G401 (cell line): ENCODE data around the gene MAN2B1. TPM values are rescaled to one million over a fixed set of nuclear protein-coding genes. Genes with fewer than 3 reads are reported as not detected.
"Not testable (repeated sequence)": the region's sequence is repeated elsewhere in the genome, so short reads cannot be mapped to it uniquely, and the experiment has no call there.

Source experiments
- DNase-seq: peaks from one replicate; pipeline ENCODE4 v3.0.0-alpha.2; 2015; ENCODE audit warnings: low spot score
- in situ Hi-C: cut with HindIII; loops from 2 replicates; pipeline ENCODE4 v1.10.0; 2016; ENCODE audit warnings: low sequenced_read_pairs, mixed read lengths
- total RNA-seq: library from RNA; depleted of rRNA; stranded (reverse); fragments of >200 nt; shearing (Covaris generic); gene quantifications from 2 replicates; pipeline ENCODE4 v1.2.3, GENCODE V29; 2014

The MAN2B1 gene
- total RNA-seq, 1 experiment from 2014 or later: 58.1 TPM

DNA sequence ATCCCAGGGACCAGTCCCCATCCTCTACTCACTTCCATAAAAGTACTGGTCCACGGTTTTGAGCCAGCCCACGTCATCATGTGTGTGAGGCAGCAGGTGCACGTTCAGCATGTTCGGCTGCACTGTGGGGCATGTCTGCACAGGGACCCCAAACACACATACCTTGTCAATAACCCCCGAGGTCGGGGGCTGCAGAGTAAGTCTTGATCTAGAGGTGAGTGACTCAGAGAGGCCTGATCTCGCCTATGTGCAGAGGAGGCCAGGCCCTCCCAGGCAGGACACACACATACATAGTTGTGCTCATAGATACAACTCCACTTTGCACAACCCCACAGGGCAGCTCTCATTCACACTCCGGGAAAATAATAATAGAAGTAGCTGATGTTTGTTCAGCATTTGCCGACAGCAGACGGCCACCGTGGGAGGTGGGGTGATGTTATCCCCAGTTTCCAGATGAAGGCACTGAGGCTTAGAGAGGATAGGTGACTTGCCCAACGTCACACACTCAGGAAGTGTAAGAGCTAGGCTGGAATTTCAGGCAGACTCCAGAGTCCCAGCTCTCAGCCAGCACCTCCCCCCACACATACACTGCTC, 774 bp downstream of the MAN2B1 start:
- DNase-seq: no peak
- in situ Hi-C loops: no loop called here

DNA sequence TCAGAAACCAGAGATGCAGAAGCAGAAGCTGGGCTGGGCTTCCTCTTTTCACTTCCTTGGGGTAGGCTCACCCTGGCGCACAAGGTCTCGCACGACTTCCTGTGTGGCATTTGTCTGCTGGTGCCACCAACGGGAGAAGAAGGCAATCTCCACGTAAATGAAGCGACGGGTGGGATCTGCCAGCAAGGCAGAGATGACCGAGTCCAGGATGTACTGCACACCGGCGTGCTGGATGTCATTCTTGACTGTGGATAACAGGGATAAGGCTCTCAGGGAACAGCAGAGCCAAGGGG, 1.3 kb downstream of the MAN2B1 start:
- DNase-seq: no peak
- in situ Hi-C loops: no loop called here

DNA sequence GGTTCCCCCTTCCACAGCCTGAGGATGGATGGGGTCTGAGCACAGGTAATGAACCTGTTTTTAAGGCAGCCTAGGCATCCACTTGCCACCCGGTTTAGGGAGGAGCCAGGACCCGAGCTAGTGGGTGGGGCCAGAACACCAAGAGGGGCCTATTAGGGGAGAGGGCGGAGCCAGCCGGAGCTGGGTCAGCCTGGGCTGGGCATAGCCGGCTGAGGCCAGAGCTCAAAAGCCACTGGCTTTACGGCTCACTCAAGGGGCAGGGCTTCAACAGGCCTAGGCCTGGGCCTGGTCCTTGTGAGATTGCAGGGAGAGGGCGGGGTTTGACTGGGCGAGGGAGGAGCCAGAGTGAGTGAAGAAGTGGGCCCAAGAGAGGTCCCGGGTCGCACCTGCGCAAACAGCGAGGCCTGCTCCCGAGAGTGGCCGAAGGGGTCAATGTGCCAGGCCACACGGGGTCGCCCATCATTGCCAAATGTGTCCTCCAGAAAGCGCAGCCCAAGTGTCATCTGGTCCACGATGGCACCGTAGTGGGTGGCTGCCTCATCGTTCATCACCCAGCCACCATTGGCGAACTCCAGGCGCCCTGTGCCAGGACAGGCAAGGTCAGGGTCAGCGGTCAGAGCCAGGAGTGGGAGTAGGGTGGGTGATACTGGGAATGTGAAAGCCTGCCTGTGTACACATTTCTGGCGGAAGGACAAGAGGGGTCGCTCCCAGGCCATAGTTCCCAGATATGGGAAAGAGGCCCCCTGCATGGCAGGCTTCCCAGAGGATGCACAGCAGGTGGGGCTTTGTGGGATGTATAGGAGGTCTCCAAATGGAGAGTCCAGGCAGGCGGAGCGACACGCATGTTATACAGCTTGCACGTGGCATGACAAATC, 1.9 kb downstream of the MAN2B1 start:
- in situ Hi-C loops: no loop called here
- DNase-seq: no peak

DNA sequence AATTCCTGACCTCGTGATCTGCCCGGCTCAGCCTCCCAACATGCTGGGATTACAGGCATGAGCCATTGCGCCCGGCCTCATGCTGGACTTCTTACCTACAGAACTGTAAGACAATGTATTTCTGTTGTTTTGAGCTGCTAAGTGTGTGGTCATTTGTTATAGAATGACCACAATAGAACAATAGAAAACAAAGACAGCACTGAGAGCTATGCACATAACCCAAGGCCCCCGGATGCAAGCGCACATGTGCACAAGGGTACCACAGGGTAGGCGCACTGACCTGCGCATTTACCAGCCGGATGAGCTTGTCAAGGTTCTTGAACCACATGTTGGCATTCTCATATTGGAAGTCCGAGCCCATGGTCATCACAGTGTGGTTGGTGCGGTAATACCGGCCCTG, 5.6 kb downstream of the MAN2B1 start:
- in situ Hi-C loops: no loop called here
- no peak for DNase-seq

DNA sequence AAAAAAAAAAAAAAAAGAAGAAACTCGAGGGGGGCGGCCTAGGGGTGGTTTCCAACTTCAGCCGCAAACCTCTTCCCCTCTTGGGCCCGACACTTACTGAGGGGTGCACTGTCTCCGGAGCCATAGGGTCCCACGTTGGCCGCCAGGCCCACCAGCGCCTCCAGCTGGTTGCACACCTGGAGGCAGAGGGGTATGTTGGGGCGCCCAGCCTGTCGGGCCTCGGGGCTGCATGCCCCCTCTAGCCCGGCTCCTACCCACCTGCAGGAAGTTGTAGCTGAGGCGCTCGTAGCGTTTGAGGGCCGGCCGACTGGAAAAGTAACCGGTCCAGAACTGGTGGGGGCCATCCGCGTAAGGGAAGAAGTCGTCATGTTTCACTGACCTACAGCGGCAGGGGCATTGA, 8.6 kb downstream of the MAN2B1 start:
- in situ Hi-C loops: no loop called here
- DNase-seq: no peak

DNA sequence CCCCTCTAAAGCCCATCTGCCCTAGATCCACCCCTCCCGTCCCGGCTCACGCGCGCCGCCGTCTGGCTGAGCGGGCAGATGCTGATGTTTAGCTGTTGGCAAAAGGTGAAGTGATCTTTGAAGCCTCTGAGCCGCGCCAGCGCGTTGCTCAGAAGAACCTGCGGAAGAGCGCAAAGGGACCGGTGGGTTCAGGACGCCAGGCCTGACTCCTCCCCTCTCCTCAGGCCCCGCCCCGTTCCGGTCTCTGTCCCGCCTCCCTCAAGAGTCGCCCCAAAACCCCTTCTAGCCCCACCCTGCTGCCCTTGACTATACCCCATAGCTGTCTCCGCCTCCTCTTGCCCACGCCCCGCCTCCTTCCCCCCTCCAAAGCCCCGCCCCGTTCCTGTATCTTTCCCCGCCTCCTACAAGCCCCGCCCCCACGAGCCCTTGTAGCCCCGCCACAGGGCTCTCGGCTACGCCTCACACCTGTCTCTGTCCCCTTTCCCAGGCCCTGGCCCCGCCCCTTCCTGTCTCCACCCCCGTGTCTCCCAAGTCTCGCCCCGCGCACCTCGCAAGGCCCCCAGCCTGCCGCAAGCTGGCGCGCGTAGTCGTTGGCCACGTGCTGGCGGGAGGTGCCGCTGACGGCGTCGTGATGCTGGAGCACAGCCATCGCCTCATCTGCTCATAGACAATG, 9.5 kb downstream of the MAN2B1 start:
- in situ Hi-C loops: no loop called here

DNA sequence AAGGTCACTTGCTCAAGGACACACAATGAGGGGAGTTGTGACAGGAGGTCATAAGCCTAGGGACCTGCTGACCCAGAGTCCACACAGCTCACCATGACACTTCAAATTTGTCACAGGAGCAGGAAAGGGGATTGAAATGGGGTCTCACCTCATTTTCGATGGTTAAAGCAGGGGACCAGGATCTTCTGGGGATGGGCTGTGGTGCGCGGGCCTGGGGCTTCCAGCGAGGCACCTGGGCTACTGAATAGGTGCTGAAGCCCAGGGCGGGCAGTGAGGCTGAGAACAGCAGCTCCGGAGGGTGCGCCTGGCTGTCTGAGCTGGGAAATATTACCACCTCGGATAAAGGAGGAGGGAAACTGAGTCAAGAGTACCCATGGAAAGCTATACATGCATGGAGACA, 11.0 kb downstream of the MAN2B1 start:
- in situ Hi-C loops: no loop called here

More for the DNA sequence above, 9.5 kb downstream of the MAN2B1 start:
- no peak for DNase-seq

DNA sequence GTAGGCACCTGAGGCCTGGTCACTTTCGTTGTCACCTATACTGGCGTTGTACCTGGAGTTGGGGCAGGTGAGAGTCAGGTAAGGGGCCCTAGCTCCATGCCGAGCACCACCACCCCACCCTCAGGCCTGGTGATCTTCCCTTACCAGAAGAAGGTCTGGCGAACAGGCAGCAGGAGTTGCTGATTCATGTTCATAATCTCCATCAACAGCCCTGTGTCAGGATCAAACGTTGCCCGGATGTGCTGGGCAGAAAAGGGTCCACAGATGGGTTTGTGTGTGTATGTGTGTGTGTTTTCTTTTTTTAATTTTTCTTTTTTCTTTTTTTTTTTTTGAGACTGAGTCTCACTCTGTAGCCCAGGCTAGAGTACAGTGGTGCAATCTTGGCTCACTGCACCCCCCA, 14.3 kb downstream of the MAN2B1 start:
- in situ Hi-C loops: no loop called here

More for the DNA sequence above, 11.0 kb downstream of the MAN2B1 start:
- DNase-seq: no peak

DNA sequence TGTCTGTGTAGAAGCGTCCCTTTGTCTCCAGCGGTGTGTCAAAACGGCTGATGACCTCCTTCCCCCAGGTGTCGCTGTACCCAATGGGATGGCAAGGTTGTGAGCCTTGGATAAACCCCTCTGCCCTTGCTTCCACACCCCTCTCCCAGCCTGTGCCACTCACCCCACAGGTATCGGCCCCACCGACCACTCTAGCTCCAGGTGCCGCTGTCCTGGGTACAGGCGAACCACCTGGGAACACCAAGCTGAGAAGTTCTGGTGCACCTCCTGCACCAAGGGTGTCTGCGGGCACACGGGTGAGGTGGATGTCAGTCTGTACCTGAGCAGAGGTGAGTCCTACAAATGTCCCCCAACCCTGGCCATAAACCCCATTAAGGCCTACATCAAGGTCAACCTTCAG, 16.6 kb downstream of the MAN2B1 start:
- in situ Hi-C loops: no loop called here
- no peak for DNase-seq

More for the DNA sequence above, 14.3 kb downstream of the MAN2B1 start:
- DNase-seq: no peak

DNA sequence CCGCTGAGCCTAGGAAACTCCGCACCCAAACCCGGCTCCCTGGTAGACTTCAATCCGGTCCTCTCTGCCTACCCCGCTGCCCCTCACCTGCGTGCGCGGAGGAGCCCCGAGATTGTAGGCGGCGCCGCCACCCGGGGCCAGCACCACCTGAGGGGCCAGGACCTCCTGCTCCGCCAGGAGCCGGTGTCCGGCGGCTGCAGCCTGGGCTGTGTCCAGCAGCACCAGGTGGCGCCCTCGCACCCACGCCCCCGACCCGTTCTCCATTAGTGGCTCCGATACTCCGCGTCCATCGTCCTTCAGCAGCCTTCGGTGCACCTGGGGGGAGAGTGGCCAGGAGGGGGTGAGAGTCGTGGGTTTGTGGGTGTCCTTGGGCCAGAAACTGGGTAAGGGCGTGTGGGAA, 18.5 kb downstream of the MAN2B1 start:
- DNase-seq: no peak
- in situ Hi-C loops: no loop called here

DNA sequence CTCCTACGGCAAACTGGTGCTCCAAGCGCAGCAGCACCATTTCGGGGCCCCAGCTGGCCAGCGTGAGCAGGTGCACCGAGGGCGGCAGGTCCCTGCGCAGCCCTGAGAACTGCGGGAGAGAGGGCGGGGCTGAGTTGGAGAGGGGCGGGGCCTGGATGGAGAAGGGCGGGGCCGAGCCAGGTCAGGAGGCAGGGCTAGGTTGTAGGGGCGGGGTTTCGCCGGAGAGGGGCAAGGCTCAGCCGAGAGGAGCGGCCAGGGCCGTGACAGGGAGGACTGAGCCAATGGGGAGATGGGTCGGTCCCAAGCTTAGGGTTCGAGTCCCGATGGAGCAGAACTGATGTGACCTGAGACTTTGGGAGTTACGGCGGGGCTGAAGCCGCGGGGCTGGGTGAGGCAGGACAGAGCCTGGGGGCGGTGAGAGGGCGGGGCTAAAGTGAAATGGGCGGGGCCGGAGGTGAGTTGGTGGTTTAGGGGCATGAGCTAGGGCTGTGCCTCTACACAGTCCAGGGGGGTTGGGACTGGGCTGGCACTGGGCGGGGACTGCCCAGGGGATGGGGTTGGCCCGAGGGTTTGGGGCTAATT, 19.0 kb downstream of the MAN2B1 start:
- in situ Hi-C loops: no loop called here
- DNase-seq: peak; percentile 27

DNA sequence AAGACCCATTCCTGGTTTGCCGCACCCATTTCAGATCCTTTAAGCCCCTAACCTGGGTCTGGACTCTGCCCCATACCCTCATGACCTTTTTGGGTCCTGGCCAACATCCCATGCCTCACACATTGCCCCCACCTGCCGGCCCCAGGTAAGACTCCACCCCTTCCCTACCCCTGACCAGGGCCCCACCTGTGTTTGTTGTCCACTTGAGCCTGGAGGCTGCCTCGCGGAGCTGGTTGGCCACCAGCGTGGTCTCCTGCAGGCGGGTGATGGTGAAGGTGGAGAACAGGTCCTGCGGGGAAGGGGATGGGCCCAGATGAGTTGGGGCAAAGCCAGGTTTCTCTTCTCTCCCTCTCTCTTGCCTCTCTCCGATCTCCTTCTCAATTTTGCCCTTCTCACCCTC, 19.5 kb downstream of the MAN2B1 start:
- in situ Hi-C loops: no loop called here
- DNase-seq: no peak

DNA sequence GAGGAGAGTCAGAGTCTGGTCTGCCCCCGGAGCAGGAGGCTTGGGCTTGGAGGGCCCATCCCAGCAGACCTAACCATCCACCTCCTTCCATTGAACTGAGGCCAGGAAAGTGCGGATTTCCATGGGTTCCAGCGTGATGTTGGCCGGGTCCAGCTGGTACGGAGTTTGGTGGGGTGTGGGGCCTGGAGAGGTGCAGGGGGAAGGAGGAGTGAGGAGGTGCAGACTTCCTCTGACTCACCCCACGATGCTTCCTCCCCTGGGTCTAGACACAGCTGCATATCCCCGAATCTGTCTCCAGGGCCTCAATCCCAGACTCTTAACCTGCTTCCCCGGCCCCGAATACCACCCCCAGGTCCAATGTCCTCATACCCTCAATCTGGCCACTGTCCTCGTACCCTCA, 20.0 kb downstream of the MAN2B1 start:
- in situ Hi-C loops: no loop called here
- DNase-seq: no peak

DNA sequence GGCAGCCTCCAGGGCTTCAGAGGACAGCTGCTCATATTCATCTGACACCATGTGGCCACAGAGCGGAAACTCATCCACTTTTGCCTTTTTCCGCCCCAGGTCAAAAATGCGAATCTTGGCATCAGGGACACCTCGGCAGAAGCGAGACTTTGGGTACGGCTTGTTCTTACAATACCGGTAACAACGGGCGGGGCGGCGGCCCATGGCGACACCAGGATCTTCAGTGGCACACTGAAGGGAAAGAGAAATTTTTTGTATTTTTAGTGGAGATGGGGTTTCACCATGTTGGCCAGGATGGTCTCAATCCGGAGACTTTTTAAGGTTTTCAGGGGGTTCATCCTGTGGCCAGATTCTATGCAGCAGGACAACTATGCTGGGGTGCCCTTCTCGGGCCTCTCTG, 22.8 kb downstream of the MAN2B1 start:
- in situ Hi-C loops, DNase-seq: not testable (repeated sequence)

DNA sequence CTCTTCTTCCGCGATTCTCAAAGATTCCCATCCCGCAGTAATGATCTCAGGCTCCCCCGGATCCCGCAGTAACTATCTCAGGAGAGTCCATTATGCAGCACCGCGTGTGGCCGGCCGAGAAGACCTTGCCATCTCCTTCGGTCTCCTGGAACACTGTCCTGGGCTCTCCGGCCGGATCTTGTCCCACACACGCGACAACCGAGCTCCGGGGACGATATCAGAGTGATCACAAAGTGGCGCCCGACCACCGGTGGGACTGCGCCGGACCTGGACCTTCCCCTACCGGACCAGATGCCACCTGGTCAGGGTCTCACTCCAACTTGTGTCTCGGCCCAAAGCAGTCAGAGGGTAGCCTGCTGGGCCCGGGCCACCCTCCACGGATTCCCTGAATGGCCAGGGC, 24.0 kb downstream of the MAN2B1 start:
- in situ Hi-C loops: no loop called here
- DNase-seq: no peak

DNA sequence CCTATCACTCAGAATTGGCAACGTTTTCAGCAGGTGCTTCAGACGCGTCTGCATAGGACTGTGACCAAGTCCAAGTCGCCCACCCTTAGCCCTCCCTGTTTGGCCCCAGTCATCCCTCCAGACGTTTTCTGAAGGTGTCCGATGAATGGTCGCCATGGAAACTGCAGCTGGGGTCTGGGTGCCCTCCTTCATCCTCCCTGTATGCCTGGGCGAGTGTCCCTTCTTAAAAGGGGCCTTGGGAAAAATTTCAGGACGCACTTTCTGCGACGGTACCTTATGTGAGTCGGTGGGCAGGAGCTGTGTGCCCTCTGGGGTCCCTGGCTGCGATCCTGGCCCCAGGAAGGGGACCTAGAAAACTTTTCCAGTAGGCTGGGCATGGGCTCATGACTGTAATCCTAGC, 25.1 kb downstream of the MAN2B1 start:
- in situ Hi-C loops: no loop called here

DNA sequence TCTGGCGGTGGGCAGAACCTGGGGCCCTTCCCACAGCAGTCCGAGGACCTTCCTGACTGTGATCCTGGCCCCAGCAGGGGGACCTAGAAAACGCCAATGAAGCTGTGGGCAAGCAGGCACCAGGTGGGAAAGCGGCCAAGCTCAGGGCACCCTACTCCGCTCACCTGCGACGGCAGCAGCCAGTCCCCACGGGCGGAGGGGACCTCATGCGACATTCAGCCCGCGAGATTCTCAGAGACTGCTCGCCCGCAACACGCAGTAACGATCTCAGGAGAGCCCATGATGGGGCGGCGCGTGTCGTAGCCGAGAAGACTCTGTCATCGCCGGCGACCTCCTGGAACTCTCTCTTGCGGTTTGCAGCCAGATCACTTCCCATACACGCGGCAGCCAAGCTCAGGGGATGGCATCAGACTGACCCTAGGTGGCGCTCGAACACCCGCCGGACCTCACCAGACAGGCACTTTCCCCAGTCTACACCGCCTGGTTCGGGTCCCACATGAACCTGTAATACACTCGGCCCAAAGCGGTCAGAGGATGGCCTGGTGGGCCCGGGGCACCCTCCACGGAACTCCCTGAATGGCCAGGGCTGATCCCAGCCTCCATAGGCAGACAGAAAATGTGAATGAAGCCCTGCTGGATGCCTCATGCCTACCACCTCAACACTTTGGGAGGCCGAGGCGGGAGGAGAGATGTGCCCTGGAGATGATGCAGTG, 26.5 kb downstream of the MAN2B1 start:
- DNase-seq: peak; percentile 84
- in situ Hi-C loops: no loop called here

More for the DNA sequence above, 25.1 kb downstream of the MAN2B1 start:
- no peak for DNase-seq

DNA sequence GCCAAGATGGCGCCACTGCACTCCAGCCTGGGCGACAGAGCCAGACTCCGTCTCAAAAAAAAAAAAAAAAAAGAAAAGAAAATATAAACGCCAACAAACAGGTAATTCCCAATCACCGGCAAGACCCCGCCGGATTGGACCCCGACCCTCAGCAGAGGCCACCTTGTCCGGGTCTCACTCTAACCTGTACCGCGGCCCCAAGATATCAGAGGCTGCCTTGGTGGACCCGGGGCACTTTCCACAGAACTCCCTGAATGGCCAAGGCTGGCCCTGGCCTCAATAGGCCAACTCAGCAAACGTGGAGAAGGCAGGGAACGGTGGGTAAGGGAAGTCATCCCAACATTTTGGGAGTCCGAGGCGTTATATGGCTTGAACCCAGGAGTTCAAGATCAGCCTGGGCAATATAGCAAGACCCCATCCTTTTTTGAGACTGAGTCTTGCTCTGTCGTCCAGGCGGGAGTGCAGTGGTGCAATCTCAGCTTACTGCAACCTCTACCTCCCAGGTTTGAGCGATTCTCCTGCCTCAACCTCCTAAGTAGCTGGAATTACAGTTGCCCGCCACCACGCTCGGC, 27.8 kb downstream of the MAN2B1 start:
- in situ Hi-C loops: no loop called here
- no peak for DNase-seq

DNA sequence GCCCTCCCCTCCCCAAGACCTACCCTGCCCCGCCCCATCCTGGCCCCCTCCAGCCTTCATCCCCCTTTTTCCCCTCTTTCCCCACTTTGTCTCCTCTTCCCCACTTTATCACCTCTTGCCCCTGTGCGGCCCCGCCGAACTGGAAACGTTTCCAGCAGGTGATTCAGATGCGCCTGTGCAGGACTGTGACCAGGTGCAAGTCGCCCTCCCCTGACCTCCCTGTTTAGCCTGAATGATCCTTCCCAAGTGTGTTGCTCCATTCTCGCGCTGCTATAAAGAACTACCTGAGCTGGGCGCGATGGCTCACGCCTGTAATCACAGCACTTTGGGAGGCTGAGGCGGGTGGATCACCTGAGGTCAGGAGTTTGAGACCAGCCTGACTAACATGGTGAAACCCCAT, 29.9 kb downstream of the MAN2B1 start:
- no peak for DNase-seq
- in situ Hi-C loops: no loop called here
